CD8-positive, alpha-beta memory T cell (primary cell): ENCODE measurements around the gene ANAPC1. TPM values are rescaled to one million over a fixed set of nuclear protein-coding genes. Genes with fewer than 3 reads are reported as not detected.
"Not testable (repeated sequence)": the region's sequence is repeated elsewhere in the genome, so short reads cannot be mapped to it uniquely, and the experiment has no call there.

Experiments
- CTCF ChIA-PET: fragments of 350-600 bp; sonication (Branson Sonifier 250); formaldehyde crosslinking; loops from one replicate; lab custom pipeline; 2021; ENCODE audit warnings: antibody characterized with exemption; lab: Charles Lee
- POLR2A ChIA-PET: fragments of 350-600 bp; sonication (Branson Sonifier 250); formaldehyde crosslinking; loops from one replicate; lab custom pipeline; 2021; ENCODE audit warnings: antibody characterized with exemption; lab: Charles Lee
- DNase-seq, 5 donors: peaks; one replicate each; pipeline versions ENCODE4 v3.0.0 to v3.0.0-alpha.2; 2020 to 2022; ENCODE audit warnings: mixed read lengths in 1 of 5
- H3K27ac ChIP-seq: one replicate; pipeline ENCODE4 v1.7.0; 2013; ENCODE audit warnings: low read depth, mild to moderate bottlenecking, low read length, moderate library complexity
- H3K27me3 ChIP-seq: 2 replicates; pipeline ENCODE4 v1.7.0; 2013; ENCODE audit warnings: low read length, mild to moderate bottlenecking; ENCODE audit not compliant: insufficient read depth, poor library complexity, severe bottlenecking
- H3K36me3 ChIP-seq: 2 replicates; pipeline ENCODE4 v1.7.0; 2013; ENCODE audit warnings: mild to moderate bottlenecking, low read length, moderate library complexity; ENCODE audit not compliant: insufficient read depth
- H3K4me1 ChIP-seq: 2 replicates; pipeline ENCODE4 v1.7.0; 2013; ENCODE audit warnings: mild to moderate bottlenecking, low read length, moderate library complexity; ENCODE audit not compliant: insufficient read depth
- H3K4me3 ChIP-seq: 2 replicates; pipeline ENCODE4 v1.7.0; 2013; ENCODE audit warnings: mild to moderate bottlenecking, low read length
- H3K9me3 ChIP-seq: 2 replicates; pipeline ENCODE4 v1.7.0; 2013; ENCODE audit warnings: mild to moderate bottlenecking, low read length
- H3K27ac Mint-ChIP-seq, 8 donors: one replicate each; pipeline ENCODE4 v1.8.0; 2020 to 2021; ENCODE audit warnings: mixed read lengths in 8 of 8, mild to moderate bottlenecking in 6 of 8, inconsistent platforms in 3 of 8, moderate library complexity in 3 of 8
- H3K27me3 Mint-ChIP-seq, 2 donors: one replicate each; pipeline ENCODE4 v1.8.0; 2020 to 2021; ENCODE audit warnings: mixed read lengths in 2 of 2, mild to moderate bottlenecking in 1 of 2, moderate library complexity in 1 of 2
- H3K36me3 Mint-ChIP-seq, 3 donors: one replicate each; pipeline ENCODE4 v1.8.0; 2020 to 2021; ENCODE audit warnings: mixed read lengths in 3 of 3, inconsistent platforms in 1 of 3, mild to moderate bottlenecking in 1 of 3
- H3K4me1 Mint-ChIP-seq, 3 donors: one replicate each; pipeline ENCODE4 v1.8.0; 2020 to 2021; ENCODE audit warnings: mixed read lengths in 3 of 3, inconsistent platforms in 1 of 3, mild to moderate bottlenecking in 1 of 3
- H3K4me3 Mint-ChIP-seq, 7 donors: one replicate each; pipeline ENCODE4 v1.8.0; 2020 to 2021; ENCODE audit warnings: mixed read lengths in 7 of 7, mild to moderate bottlenecking in 6 of 7, moderate library complexity in 4 of 7, inconsistent platforms in 2 of 7
- H3K9me3 Mint-ChIP-seq, 5 donors: one replicate each; pipeline ENCODE4 v1.8.0; 2020 to 2022; ENCODE audit warnings: mixed read lengths in 5 of 5, mild to moderate bottlenecking in 3 of 5, moderate library complexity in 2 of 5, inconsistent platforms in 1 of 5
- polyA plus RNA-seq: library from polyadenylated mRNA; unstranded; fragments of 300-500 nt; fragmentation: Illumina TruSeq; gene quantifications from one replicate; pipeline ENCODE4 v1.2.3, GENCODE V29; 2021
- total RNA-seq, 2 experiments: library from RNA; stranded (reverse); gene quantifications; one replicate each; pipeline ENCODE4 v1.2.3, GENCODE V29; 2021

ANAPC1 gene
- total and polyA plus RNA-seq, 3 experiments from 2014 or later, result 28.9 to 131 (median 128) TPM

DNA sequence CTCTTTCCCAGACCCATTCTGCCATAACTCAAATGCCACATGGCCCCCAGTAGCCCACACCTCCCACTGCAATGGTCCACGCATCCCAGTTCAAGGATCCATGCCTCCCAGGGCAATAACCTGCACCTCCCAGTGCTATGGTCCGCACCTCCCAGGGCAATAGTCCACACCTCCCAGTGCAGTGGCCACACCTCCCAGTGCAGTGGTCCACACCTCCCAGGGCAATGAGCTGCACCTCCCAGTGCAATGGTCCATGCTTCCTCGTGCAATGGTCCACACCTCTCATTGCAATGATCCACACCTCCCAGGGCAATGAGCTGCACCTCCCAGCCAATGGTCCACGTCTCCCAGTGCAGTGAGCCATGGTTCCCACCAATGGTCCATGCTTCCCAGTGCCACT, 135.6 kb downstream of the ANAPC1 start:
- peak overlapping the region in 1 of 8 donors; percentile 24 for H3K27ac Mint-ChIP-seq
- H3K4me1 ChIP-seq, H3K9me3 ChIP-seq, H3K4me3 Mint-ChIP-seq, H3K36me3 ChIP-seq, H3K4me1 Mint-ChIP-seq, H3K27me3 Mint-ChIP-seq, H3K4me3 ChIP-seq, H3K9me3 Mint-ChIP-seq, CTCF ChIA-PET, DNase-seq, POLR2A ChIA-PET, H3K27me3 ChIP-seq, H3K27ac ChIP-seq, H3K36me3 Mint-ChIP-seq: not testable (repeated sequence)

DNA sequence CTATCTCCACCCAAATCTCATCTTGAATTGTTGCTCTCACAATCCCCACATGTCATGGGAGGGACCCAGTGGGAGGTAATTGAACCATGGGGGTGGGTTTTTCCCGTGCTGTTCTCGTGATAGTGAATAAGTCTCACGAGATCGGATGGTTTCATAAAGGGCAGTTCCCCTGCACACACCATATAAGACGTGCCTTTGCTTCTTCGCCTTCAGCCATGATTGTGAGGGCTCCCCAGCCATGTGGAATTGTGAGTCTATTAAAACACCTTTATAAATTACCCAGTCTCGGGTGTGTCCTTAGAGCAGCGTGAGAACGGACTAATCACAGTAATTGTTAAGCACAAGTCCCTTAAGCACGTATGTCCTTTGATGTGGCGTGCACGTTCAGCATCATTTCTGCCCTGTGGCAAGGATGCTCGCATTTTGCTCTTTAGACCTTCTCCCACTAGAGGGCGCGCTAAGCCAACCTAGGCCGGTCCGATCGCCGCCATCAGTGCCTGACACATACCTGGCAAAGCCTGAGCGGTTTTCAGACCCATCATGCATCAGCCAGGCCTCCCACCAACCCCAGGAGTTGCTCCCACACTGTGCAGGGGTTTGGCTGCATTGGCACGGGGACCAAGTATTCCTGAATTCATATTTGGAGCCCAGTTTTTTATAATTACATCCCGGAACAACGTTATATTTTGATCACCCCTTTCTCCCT, 136.4 kb downstream of the ANAPC1 start:
- H3K27ac Mint-ChIP-seq, CTCF ChIA-PET, H3K36me3 ChIP-seq, H3K4me1 Mint-ChIP-seq, H3K36me3 Mint-ChIP-seq, H3K9me3 ChIP-seq, H3K9me3 Mint-ChIP-seq, H3K4me3 Mint-ChIP-seq, H3K4me1 ChIP-seq, H3K27ac ChIP-seq, H3K27me3 Mint-ChIP-seq, H3K27me3 ChIP-seq, H3K4me3 ChIP-seq, POLR2A ChIA-PET: not testable (repeated sequence)
- DNase-seq, result peak; percentile 48 to 81 (median 66)

DNA sequence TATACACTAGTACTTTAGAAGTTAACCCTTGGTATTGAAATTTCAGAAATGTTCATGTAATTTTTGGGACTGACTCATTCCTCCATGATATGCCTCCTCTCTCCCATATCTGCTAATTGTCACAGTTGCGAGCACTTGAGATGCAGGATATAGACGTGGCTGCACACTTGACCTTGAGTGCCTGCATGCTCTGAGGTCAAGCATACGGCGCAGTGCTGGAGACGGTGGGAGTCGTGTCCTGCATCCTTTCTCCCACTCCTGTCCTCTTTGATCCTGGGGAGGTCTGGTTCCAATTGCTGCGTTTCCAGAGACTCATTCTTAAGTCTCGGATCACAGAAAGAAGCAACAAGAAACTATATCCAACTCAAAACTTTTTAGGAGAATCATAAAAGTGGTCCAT, 139.2 kb downstream of the ANAPC1 start:
- H3K36me3 ChIP-seq, H3K27me3 Mint-ChIP-seq, DNase-seq, H3K36me3 Mint-ChIP-seq, POLR2A ChIA-PET, H3K9me3 Mint-ChIP-seq, H3K27ac ChIP-seq, H3K9me3 ChIP-seq, H3K4me3 Mint-ChIP-seq, H3K27ac Mint-ChIP-seq, H3K27me3 ChIP-seq, CTCF ChIA-PET, H3K4me1 ChIP-seq, H3K4me3 ChIP-seq, H3K4me1 Mint-ChIP-seq: not testable (repeated sequence)

DNA sequence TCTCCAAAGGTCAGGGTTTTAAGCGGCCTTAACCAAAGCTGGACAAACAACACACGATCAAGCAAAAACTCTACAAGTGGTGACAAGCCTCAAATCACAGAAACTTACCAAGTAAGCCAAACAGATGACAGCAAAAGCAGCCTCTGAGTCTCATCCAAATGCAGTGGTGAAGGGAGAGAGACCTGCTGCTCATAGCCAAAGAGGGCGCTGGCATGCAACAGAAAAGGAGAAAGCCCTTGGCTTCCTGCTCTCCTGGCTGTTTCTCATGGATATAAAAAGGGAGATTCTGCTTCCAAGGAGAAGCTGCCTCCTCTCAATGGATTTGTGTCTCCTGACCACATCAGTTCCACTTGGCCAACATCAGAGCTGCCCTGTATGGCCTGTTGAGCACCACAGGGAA, 142.5 kb downstream of the ANAPC1 start:
- H3K9me3 ChIP-seq, H3K27me3 ChIP-seq, POLR2A ChIA-PET, H3K4me3 Mint-ChIP-seq, H3K4me3 ChIP-seq, H3K36me3 Mint-ChIP-seq, H3K27me3 Mint-ChIP-seq, H3K27ac Mint-ChIP-seq, H3K4me1 Mint-ChIP-seq, H3K9me3 Mint-ChIP-seq, DNase-seq, H3K4me1 ChIP-seq, CTCF ChIA-PET, H3K27ac ChIP-seq, H3K36me3 ChIP-seq: not testable (repeated sequence)

DNA sequence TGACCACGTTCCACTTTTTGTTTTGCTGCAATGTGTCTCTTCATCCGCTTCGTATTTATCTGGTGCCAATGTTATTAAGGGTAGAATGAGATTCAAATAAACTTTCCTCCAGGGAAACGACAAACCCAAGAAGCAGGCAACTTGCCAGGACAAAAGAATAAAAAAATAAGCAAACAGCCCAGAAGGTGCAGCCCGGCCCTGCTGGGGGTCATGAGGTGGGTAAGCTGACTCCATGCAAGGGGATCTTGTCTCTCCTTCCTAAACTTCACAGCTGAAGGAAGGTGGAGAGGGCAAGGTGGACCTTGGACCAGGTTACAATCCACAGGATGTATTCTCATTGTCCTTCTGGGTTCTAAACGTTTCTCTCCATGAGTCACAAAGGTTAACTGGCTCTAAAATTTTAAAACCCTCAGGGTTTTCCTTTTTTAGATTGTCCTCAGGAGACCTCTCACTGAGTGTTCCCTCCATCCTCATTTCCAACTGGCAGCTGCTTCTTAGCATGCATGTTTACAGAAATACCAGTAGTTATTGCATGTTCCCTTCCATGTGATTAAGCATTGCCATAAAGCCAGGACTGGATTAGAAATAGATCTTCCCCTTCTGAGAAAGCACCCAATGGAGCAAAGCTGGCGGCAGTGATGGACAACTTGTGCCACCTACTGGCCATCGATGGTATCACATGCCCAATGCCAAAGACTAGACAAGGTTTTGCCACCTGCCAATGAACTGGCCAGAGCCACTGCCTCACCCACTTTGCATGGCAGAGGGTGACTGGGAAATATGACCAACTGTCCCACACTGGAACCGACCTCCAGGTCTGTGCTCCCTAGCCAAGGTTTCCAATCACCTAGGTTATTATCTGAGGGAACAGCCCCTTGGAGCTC, 147.9 kb downstream of the ANAPC1 start:
- CTCF ChIA-PET, H3K9me3 ChIP-seq, H3K27ac Mint-ChIP-seq, POLR2A ChIA-PET, H3K4me1 ChIP-seq, H3K27me3 Mint-ChIP-seq, H3K27ac ChIP-seq, H3K4me3 ChIP-seq, H3K4me1 Mint-ChIP-seq, H3K27me3 ChIP-seq, H3K9me3 Mint-ChIP-seq, H3K36me3 ChIP-seq, H3K36me3 Mint-ChIP-seq, H3K4me3 Mint-ChIP-seq: not testable (repeated sequence)
- DNase-seq, result peak in 1 of 5 donors; percentile 3

DNA sequence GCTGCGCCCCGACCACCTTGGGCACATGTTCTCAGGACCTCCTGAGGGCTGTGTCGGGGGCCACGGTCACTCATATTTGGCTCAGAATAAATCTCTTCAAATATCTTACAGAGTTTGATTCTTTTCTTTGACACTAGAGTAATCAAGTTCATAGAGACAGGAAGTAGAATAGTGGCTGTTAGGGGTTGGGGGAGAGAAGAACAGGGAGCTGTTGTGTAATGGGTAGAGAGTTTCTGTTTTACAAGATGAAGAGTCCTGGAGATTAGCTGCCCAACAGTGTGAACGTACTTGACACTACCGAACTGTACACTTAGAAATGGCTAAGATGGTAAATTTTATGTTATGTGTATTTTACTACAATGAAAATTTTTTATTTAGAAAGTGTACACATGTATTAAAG, 148.6 kb downstream of the ANAPC1 start:
- H3K4me1 ChIP-seq, CTCF ChIA-PET, H3K4me3 Mint-ChIP-seq, H3K36me3 Mint-ChIP-seq, H3K27ac ChIP-seq, H3K27me3 Mint-ChIP-seq, H3K9me3 Mint-ChIP-seq, H3K27ac Mint-ChIP-seq, H3K27me3 ChIP-seq, H3K4me3 ChIP-seq, POLR2A ChIA-PET, H3K4me1 Mint-ChIP-seq, DNase-seq, H3K9me3 ChIP-seq, H3K36me3 ChIP-seq: not testable (repeated sequence)

DNA sequence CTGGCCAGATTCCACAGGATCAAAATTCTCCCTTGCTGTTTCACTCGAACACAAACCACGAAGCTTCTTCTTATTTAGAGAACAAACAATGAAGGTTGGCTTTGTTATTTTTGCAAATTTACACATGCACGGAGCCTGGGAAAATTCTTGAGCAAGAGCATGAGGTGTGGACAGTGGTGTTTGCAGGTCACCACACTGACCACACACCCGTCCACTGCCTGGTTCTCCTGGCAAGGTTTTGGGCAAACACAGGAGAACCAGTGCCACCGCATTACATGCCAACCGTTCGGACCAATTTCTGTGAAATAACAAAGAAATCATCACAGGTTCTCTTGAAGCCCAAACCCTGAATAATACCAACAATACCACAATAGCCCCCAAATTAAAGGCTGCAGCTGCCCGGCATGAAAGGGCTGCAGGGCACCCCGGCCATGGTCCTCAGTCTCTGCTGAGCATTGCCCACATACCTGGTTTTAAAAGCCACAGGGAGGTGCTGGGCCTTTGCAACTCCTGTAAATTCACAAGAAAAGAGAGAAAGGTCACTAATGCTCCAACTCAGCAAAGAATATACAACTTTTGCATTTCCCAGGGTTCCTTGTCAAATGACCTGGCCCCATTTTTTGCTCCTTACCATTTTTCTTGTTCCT, 154.1 kb downstream of the ANAPC1 start:
- H3K27ac Mint-ChIP-seq, H3K4me3 ChIP-seq, H3K36me3 Mint-ChIP-seq, H3K36me3 ChIP-seq, H3K9me3 ChIP-seq, CTCF ChIA-PET, H3K27me3 ChIP-seq, H3K4me1 ChIP-seq, H3K9me3 Mint-ChIP-seq, POLR2A ChIA-PET, H3K4me1 Mint-ChIP-seq, H3K27me3 Mint-ChIP-seq, H3K27ac ChIP-seq, H3K4me3 Mint-ChIP-seq, DNase-seq: not testable (repeated sequence)

DNA sequence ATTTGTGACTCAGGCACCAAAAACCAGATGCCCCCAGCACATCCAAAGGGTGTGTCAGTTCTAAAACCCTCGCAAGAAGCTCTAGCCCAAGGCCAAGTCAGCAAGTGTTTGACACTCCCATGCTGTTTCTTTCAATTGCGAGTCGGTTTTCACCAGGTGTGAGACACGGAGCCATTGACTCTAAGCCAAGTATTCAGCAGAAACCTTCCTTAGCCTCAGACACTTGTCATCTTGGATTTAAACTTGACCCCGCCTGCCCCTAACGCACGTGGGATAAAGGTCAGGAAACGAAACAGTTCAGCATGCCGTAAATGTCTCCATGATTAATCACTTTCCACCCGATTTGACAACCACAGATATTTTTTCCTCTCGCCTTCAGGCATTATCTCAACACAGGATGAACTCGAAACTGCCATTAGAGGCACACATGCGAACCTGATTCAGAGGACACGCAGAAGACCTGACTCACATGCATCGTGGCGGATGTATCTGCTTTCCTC, 156.3 kb downstream of the ANAPC1 start:
- H3K27ac Mint-ChIP-seq, H3K4me1 ChIP-seq, CTCF ChIA-PET, H3K4me3 Mint-ChIP-seq, DNase-seq, H3K9me3 Mint-ChIP-seq, POLR2A ChIA-PET, H3K36me3 Mint-ChIP-seq, H3K4me3 ChIP-seq, H3K27me3 ChIP-seq, H3K27ac ChIP-seq, H3K27me3 Mint-ChIP-seq, H3K36me3 ChIP-seq, H3K9me3 ChIP-seq, H3K4me1 Mint-ChIP-seq: not testable (repeated sequence)
